GM18519 (cell line): ENCODE results near the gene NDFIP1.
A peak's percentile ranks its signal among the peaks of the same experiment; 100 is the strongest.

Experiments
- ATAC-seq: cut with Tn5 transposase; IDR thresholded peaks from one replicate; pipeline ENCODE4 v1.9.1; 2021; ENCODE audit warnings: mild to moderate bottlenecking, moderate library complexity; ENCODE audit not compliant: unreplicated experiment, low FRiP score

The NDFIP1 gene

GRCh38 chr5:142117579-142118151 lies 9.1 kb downstream of the NDFIP1 start:
- no peak for ATAC-seq

DNA sequence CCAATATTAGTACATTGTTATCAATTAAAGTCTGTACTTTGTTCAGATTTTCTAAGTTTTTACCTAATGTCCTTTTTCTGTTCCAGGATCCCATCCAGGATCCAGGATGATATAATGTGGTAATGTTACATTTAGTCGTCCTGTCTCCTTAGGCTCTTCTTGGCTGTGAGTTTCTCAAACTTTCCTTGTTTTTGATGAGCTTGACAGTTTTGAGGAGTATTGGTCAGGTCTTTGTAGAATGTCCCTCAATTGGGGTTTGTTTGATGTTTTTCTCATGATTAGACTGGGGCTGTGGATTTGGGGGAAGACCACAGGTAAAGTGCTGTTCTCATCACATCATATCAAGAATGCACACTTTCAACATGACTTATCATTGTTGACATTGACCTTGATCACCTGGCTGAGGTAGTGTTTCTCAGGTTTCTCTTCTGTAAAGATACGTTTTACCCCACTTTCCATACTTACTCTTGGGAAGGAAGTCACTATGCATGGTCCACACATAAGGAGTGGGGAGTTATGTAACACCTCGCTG lies 9.6 kb downstream of the NDFIP1 start:
- no peak for ATAC-seq

- no peak for ATAC-seq
These were observed 10.6 kb downstream of the NDFIP1 start for GRCh38 chr5:142119051-142119625.

DNA sequence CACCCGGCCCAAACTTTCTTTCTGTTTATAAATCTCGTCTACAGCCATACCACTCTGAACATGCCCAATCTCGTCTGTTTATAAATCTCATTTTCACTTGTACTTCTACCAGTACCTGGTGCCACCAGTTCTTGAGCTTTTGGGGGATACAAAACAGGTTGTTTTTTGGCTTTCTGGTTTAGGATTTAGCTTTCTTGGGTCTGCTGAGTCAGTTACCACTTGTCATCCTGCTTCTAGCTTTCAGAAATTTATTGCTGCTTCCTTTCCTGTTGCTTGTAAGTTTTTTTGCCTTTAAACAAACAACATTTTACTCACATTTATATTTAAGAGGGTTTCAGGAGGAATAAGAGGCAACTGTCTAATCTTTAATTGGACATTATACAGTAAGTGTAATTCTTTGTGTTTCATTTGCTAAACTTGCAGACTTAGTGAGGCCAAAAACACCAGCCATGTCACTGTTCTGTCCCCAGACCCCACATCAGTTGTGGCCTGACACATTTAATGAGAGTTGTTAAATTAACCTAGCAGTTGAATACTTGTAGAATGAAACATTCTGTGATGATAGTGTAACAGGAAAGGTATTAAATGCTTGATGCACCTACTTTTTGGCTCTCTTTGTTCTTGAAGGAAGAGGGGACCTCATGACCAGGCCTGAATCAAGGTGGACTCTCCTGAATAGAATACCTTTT lies 11.8 kb downstream of the NDFIP1 start:
- no peak for ATAC-seq

DNA sequence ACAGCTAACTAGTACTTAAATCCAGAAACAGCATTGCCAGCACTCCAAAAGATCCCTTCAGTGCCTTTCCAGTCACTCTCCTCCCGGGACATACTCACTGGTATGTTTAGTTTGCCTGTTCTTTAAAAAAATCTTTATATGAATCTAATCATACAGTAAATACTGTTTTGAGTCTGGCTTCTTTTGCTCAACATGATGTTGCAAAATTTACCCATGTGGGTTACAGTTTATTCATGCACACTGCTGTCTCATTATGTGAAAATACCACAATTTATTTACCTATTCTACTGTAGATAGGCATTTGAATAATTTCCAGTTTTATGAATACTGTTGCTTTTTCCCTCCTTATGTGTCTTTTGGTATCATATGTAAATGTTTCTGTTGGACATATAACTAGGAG lies 13.5 kb downstream of the NDFIP1 start:
- no peak for ATAC-seq

DNA sequence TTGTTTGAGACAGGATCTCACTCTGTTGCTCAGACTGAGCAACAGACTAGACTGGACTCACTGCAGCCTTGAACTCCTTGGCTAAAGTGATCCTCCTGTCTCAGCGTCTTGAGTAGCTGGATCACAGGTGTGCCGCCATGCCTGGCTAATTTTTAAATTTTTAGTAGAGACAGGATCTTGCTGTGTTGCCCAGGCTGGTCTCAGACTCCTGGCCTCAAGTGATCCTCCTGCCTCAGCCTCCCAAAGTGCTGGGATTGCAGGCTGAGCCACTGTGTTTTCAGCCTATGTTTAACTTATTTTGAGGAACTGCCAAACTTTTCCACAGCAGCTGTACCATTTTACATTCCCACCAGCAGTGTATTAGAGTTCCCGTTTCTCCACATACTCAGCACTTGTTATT lies 16.8 kb downstream of the NDFIP1 start:
- ATAC-seq = no peak

- ATAC-seq = no peak
These were observed 17.4 kb downstream of the NDFIP1 start for GRCh38 chr5:142125963-142126362.

DNA sequence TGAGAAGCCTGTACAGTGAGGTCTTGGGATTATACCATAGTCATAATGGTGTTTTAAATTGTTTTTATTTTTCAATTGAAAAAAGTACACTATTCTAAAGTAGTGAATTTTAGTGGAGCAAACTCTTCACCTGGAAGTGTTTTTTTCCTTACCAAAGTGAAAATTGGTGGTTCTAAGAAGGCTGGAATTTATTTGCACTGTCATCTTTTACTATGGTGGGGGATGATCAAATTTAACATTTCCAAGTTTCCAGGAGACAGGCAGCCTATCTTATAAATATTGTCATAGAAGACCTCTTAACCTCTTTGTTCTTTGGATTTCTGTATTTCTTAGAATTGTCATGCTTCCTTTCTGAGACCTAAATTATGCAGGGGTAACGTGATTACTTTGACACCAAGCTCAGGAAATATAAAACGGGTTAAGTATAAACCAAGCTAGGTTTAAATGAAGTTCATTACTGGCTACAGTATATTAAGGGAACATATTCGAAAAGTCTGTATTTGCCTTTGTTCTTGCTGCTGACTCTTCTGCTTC lies 20.2 kb downstream of the NDFIP1 start:
- no peak for ATAC-seq

- ATAC-seq = no peak
These were observed 21.0 kb downstream of the NDFIP1 start for GRCh38 chr5:142129446-142130066.

DNA sequence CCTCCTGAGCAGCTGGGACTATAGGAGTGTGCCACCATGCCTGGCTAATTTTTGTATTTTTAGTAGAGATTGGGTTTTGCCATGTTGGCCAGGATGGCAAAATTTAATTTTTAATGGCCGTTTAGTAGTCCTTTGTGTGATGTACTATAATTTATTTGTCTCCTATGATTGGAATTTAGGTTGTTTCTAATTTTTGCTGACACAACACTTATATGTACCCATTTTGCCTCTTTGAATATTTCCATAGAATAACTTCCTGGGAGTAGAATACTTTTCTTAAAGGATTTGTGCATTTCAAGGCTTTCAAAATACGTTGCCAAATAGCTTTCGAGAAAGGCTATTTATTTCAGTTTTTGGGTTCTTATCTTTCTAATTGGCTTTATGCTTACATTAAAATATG lies 22.8 kb downstream of the NDFIP1 start:
- ATAC-seq = no peak

- ATAC-seq = no peak
These were observed 24.3 kb downstream of the NDFIP1 start for GRCh38 chr5:142132916-142133315.

DNA sequence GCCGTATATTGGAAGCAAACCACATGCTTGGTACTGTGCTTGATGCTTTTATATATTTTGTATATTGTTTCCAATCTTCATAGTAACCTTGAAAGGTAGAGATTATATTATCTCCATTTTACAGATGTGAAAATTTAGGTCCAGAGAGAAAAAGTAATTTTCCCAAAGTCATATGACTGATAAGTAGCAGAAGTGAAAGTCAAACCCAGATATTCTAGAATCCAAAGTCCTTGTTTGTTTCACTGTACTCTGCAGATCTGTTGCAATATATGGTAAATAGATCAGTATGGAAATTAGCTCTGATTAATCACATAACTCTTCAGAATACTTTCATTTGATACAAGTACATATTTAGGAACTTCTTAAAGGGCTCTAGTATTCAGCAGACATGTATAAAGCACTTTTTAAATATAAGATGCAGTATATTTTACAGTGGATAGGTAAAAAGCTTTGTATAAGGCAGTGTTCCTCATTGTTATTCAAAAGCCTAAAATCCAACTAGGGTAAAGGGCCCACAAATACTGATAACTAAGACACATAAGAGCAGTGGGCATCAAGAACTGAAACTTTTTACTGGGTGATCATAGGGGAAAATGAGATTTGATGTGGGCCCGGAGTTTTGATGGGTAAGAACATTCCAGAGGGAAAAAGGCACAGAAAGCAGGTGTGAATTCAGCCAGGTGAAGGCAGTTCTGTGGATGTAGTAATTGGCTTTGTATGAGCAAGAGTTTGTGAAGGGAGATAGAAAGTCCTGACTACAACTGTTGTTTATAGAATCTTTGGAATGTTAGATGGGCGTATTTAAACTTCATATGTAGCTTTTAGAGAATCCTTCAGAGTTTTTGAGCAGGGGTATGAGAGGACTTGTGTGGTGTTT lies 25.0 kb downstream of the NDFIP1 start:
- ATAC-seq = no peak

- no peak for ATAC-seq
These were observed 25.9 kb downstream of the NDFIP1 start for GRCh38 chr5:142134331-142135010.

DNA sequence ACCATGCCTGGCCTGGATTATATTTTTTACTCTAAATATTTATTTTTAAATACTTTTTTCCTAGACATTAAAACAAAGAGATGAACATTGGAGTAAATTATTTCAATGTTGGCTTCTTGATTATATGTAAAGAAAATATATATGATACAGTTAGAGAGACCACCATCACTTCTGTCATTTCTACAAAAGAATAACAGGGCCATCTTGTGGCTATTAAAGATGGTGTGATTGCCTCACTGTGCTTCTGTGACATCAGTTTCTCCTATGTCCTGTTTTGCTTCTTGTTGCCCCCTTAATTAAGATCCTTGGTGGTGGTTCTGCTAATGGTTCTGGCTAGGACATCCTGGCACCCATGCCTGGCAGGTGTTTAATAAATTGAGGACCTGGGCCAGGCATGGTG lies 32.9 kb downstream of the NDFIP1 start:
- no peak for ATAC-seq

GRCh38 chr5:142143878-142144277 lies 35.3 kb downstream of the NDFIP1 start:
- ATAC-seq = no peak

- ATAC-seq = peak; percentile 68
These were observed 36.7 kb downstream of the NDFIP1 start for GRCh38 chr5:142145106-142145900.

DNA sequence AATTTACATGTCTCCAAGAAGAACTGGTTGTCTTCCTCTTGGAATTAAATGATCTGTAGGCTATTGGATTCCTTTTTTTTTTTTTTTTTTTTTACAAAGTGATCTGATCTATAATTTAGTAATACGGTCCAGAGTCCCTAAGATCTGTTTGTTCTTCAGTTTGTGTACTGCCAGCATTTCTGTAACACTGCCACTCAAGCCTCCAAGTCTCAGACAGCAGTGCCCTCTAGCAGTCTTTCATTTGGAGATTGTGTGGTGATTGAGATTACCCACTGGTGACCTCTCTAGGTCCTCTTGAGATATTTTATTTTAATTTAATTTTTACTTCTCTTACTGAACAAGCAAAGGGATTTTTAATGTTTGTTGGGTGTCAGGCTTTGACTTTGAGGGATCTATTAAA lies 40.8 kb downstream of the NDFIP1 start:
- no peak for ATAC-seq

GRCh38 chr5:142150431-142150830 lies 41.9 kb downstream of the NDFIP1 start:
- ATAC-seq = no peak
